ENCODE results near the gene ZNF195.

DNA sequence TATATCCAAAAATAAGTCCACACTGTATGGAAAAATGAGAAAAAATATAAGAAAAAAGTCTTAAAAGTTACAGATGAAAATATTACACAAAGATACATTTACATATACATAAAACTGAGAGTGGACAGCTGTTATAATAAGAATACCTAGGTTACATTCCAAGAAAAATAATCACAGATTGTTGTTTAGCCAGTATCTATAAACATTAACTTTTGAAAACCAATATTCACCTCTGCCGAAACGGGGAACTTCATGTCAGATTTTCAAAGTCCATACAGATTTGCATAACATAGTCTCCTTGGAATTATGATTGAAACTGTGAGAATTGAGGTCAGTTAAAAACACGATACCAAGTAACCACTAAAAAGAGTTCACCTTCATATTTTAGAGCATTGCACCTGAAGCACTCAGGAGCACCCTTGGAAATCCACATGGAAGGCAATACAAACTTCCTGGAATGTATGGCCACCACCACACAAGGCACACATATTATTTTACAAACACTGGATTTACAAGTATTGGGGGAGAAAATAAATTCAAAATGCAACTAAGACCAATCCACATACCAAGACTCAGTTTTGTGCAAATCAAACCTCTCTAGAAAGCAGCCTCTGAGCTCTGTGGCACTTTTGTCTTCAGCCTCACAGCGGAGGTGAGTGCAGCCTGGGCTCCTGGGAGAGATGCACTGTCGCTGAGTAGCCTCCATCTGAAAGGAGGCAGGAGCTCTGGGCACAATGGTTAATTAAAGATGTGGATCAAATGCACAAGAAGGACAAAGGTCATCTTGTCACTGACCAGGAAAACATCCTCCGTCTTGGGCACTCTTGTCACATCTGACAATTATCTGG is 34.4 kb downstream of the ZNF195 start:
- TF ChIP-seq, protein P1, sequence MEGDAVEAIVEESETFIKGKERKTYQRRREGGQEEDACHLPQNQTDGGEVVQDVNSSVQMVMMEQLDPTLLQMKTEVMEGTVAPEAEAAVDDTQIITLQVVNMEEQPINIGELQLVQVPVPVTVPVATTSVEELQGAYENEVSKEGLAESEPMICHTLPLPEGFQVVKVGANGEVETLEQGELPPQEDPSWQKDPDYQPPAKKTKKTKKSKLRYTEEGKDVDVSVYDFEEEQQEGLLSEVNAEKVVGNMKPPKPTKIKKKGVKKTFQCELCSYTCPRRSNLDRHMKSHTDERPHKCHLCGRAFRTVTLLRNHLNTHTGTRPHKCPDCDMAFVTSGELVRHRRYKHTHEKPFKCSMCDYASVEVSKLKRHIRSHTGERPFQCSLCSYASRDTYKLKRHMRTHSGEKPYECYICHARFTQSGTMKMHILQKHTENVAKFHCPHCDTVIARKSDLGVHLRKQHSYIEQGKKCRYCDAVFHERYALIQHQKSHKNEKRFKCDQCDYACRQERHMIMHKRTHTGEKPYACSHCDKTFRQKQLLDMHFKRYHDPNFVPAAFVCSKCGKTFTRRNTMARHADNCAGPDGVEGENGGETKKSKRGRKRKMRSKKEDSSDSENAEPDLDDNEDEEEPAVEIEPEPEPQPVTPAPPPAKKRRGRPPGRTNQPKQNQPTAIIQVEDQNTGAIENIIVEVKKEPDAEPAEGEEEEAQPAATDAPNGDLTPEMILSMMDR (IDR thresholded peaks at IDR 0.05) = no peak
- no peak for TF ChIP-seq POLR2A (IDR thresholded peaks at IDR 0.05)

Measured in Peyer's patch (tissue), 4 donors.